GM10248 (cell line): ENCODE measurements around the gene TRABD.

Source experiments
- CTCF ChIA-PET: fragments of 300-600 bp; sonication (Branson Sonifier 250); formaldehyde crosslinking; extraction: SDS; loops from one replicate; lab custom pipeline; 2021; ENCODE audit warnings: antibody characterized with exemption; lab: Yijun Ruan, JAX
- POLR2A ChIA-PET: fragments of 350-650 bp; sonication (Branson Sonifier 250); formaldehyde crosslinking; extraction: SDS; loops from one replicate; lab custom pipeline; 2020; ENCODE audit warnings: antibody characterized with exemption; lab: Yijun Ruan, JAX
- DNase-seq: peaks from one replicate; pipeline ENCODE4 v3.0.0; 2012; ENCODE audit errors: extremely low spot score
- CTCF ChIP-seq: IDR thresholded peaks from 2 replicates; pipeline ENCODE4 v1.5.1; 2012; ENCODE audit warnings: mild to moderate bottlenecking, low read depth; ENCODE audit errors: extremely low read depth, missing control alignments, control extremely low read depth

The TRABD gene

GRCh38 chr22:50232481-50233151 lies 46.9 kb downstream of the TRABD start:
- no peak for TF ChIP-seq CTCF
- ChIA-PET POLR2A (no interaction called here), CTCF (interaction anchor here (1.3 to 4.3 kb wide), 4 partner anchors 9 to 26 kb away, joined by 4 to 23 read pairs (median 4); partner anchors contain the start of gene HDAC10)
- DNase-seq: no peak

GRCh38 chr22:50233223-50233622 lies 47.5 kb downstream of the TRABD start:
- TF ChIP-seq CTCF: no peak
- no peak for DNase-seq
- POLR2A ChIA-PET: no interaction called here
- CTCF ChIA-PET: interaction anchor here (1.3 to 4.3 kb wide), 4 partner anchors 8 to 27 kb away, joined by 4 to 23 read pairs (median 4); partner anchors contain the start of gene HDAC10

GRCh38 chr22:50236731-50237409 lies 51.2 kb downstream of the TRABD start:
- POLR2A ChIA-PET: no interaction called here
- TF ChIP-seq CTCF: peak; percentile 30
- CTCF ChIA-PET: interaction anchor here (0.6 to 3.0 kb wide), 9 partner anchors 14 to 163 kb away, joined by 3 to 10 read pairs (median 3); partner anchors contain the start of gene HDAC10
- DNase-seq: no peak

GRCh38 chr22:50238755-50239154 lies 53.0 kb downstream of the TRABD start:
- no peak for TF ChIP-seq CTCF
- DNase-seq: no peak
- ChIA-PET POLR2A (no interaction called here), CTCF (interaction anchor here (1.4 to 2.9 kb wide), 2 partner anchors 11 to 259 kb away, joined by 4 to 15 read pairs; no protein-coding TSS in a partner anchor)

GRCh38 chr22:50242406-50242949 lies 56.8 kb downstream of the TRABD start:
- POLR2A ChIA-PET: interaction anchor here (0.6 kb wide), 1 partner anchor 265 kb away, joined by 3 read pairs; the partner anchor contains the start of genes LMF2 and NCAPH2
- DNase-seq: no peak
- TF ChIP-seq CTCF: no peak
- CTCF ChIA-PET: interaction anchor here (0.6 to 3.0 kb wide), 15 partner anchors 8 to 379 kb away, joined by 3 to 23 read pairs (median 3); partner anchors contain the start of genes HDAC10 and SCO2
